Panc1 (cell line): Measurements from ENCODE around the gene SYT12. TPM values are rescaled to one million over a fixed set of nuclear protein-coding genes. Genes with fewer than 3 reads are reported as not detected.

ENCODE experiments used
- ATAC-seq: fragments of 200-7000 bp; cut with Tn5 transposase; 2 replicates; pipeline ENCODE4 v1.9.1; 2020; ENCODE audit warnings: mild to moderate bottlenecking, moderate library complexity
- BruUV-seq: library from RNA; stranded (reverse); fragments of 400-500 nt; replicated peaks from 2 replicates; lab custom pipeline; 2021; lab: Mats Ljungman, UMichigan
- CTCF ChIA-PET: fragments of 300-600 bp; sonication (Branson Sonifier 250); formaldehyde crosslinking; loops from one replicate; lab custom pipeline; 2022; ENCODE audit warnings: antibody characterized with exemption; lab: Charles Lee
- POLR2A ChIA-PET: fragments of 300-600 bp; sonication (Branson Sonifier 250); formaldehyde crosslinking; loops from one replicate; lab custom pipeline; 2022; ENCODE audit warnings: antibody characterized with exemption; lab: Charles Lee
- DNase-seq: peaks from one replicate; pipeline ENCODE4 v3.0.0-alpha.2; 2010; ENCODE audit warnings: low read depth, low spot score
- H3K27ac ChIP-seq: 2 replicates; pipeline ENCODE4 v1.5.1; 2011; ENCODE audit warnings: mild to moderate bottlenecking, low read length, inconsistent platforms
- H3K27me3 ChIP-seq: fragments of 200-500 bp; sonication (Bioruptor generic); 2 replicates; pipeline ENCODE4 v1.6.0; 2014; ENCODE audit warnings: low read length, inconsistent platforms; ENCODE audit not compliant: control insufficient read depth, insufficient read depth
- H3K36me3 ChIP-seq: fragments of 200-500 bp; sonication (Bioruptor generic); 2 replicates; pipeline ENCODE4 v1.5.1; 2014; ENCODE audit warnings: inconsistent platforms, mild to moderate bottlenecking, low read length, moderate library complexity; ENCODE audit not compliant: control insufficient read depth, insufficient read depth
- H3K4me1 ChIP-seq: 2 replicates; pipeline ENCODE4 v1.5.1; 2011; ENCODE audit warnings: inconsistent platforms, mild to moderate bottlenecking, low read length, moderate library complexity; ENCODE audit not compliant: control insufficient read depth, insufficient read depth
- H3K4me3 ChIP-seq, 2 experiments: 2 replicates each; pipeline ENCODE4 v1.5.1; 2011 to 2012; ENCODE audit warnings: low read depth in 2 of 2, low read length in 2 of 2, mild to moderate bottlenecking in 2 of 2, inconsistent platforms in 1 of 2, moderate library complexity in 1 of 2
- H3K9me3 ChIP-seq: fragments of 200-500 bp; sonication (Bioruptor generic); 2 replicates; pipeline ENCODE4 v1.5.1; 2014; ENCODE audit warnings: low read depth, mild to moderate bottlenecking, inconsistent platforms, low read length, moderate library complexity; ENCODE audit not compliant: control insufficient read depth, insufficient read depth
- POLR2AphosphoS5 ChIP-seq: IDR thresholded peaks from 2 replicates; pipeline ENCODE4 v1.6.1; 2012; ENCODE audit warnings: mild to moderate bottlenecking, low read depth, low read length, moderate library complexity
- SIN3A ChIP-seq: IDR thresholded peaks from 2 replicates; pipeline ENCODE4 v1.6.1; 2012; ENCODE audit warnings: low read depth, mild to moderate bottlenecking, low read length, moderate library complexity, borderline replicate concordance; ENCODE audit not compliant: insufficient read depth
- TCF7L2 ChIP-seq: IDR thresholded peaks from 2 replicates; pipeline ENCODE4 v1.6.1; 2011; ENCODE audit warnings: mild to moderate bottlenecking, low read depth, low read length, inconsistent platforms
- in situ Hi-C: cut with HindIII; loops from 2 replicates; pipeline ENCODE4 v1.10.0; 2016; ENCODE audit warnings: low sequenced_read_pairs, low pct_unique_long_range_greater_than_20kb
- intact Hi-C: fragments of 100-400 bp; cut with micrococcal nuclease; formaldehyde crosslinking; loops from one replicate; pipeline ENCODE4 v1.10.0; 2022; ENCODE audit not compliant: unreplicated experiment
- total RNA-seq: library from RNA; stranded (reverse); gene quantifications from one replicate; pipeline ENCODE4 v1.2.1, GENCODE V29; 2021; ENCODE audit not compliant: unreplicated experiment
- TF ChIP-seq, protein P1 (sequence below): fragments of 450-650 bp; IDR thresholded peaks from 2 replicates; pipeline ENCODE4 v1.5.1; 2017; ENCODE audit warnings: mild to moderate bottlenecking
- TF ChIP-seq, protein P2 (sequence below), 2 experiments: IDR thresholded peaks; 2 replicates each; pipeline ENCODE4 v1.6.1; 2011 to 2012; ENCODE audit warnings: low read depth in 2 of 2, control low read depth in 1 of 2, low read length in 1 of 2, mild to moderate bottlenecking in 1 of 2, moderate library complexity in 1 of 2; ENCODE audit not compliant: insufficient read depth in 1 of 2

SYT12 gene
- total RNA-seq, 1 experiment from 2014 or later = 0.62 TPM

DNA sequence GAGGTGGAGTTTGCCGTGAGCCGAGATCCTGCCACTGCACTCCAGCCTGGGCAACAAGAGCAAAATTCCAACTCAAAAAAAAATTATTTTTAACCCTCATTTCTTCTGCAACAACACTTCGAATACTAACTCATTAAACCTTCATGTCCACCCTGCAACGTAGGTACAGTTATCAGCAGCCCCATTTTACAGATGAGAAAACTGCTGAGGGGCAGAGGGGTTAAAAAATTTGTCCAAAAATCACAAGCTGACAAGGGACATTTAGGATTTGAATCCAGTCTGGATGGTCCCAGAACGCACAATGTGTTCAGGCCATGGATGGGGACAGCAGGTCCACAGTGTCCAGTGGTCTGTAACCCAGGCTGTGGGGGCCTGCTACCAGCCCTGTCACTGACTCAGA lies 62.7 kb downstream of the SYT12 start:
- Histone ChIP-seq H3K27me3 (no peaks in the 10 kb centered on the region), H3K27ac (no peak overlapping the region), H3K36me3 (no peaks in the 10 kb centered on the region), H3K4me1 (peaks cover 6% of the 10 kb centered on the region), H3K9me3 (no peaks in the 10 kb centered on the region), H3K4me3 (no peak overlapping the region)
- in situ Hi-C loops (no loop called here), intact Hi-C loops (no loop called here)
- ChIA-PET POLR2A (no interaction called here), CTCF (no interaction called here)
- ATAC-seq (no peak), DNase-seq (no peak)
- TF ChIP-seq, protein P1, sequence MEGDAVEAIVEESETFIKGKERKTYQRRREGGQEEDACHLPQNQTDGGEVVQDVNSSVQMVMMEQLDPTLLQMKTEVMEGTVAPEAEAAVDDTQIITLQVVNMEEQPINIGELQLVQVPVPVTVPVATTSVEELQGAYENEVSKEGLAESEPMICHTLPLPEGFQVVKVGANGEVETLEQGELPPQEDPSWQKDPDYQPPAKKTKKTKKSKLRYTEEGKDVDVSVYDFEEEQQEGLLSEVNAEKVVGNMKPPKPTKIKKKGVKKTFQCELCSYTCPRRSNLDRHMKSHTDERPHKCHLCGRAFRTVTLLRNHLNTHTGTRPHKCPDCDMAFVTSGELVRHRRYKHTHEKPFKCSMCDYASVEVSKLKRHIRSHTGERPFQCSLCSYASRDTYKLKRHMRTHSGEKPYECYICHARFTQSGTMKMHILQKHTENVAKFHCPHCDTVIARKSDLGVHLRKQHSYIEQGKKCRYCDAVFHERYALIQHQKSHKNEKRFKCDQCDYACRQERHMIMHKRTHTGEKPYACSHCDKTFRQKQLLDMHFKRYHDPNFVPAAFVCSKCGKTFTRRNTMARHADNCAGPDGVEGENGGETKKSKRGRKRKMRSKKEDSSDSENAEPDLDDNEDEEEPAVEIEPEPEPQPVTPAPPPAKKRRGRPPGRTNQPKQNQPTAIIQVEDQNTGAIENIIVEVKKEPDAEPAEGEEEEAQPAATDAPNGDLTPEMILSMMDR = no peak
- TF ChIP-seq, protein P2, sequence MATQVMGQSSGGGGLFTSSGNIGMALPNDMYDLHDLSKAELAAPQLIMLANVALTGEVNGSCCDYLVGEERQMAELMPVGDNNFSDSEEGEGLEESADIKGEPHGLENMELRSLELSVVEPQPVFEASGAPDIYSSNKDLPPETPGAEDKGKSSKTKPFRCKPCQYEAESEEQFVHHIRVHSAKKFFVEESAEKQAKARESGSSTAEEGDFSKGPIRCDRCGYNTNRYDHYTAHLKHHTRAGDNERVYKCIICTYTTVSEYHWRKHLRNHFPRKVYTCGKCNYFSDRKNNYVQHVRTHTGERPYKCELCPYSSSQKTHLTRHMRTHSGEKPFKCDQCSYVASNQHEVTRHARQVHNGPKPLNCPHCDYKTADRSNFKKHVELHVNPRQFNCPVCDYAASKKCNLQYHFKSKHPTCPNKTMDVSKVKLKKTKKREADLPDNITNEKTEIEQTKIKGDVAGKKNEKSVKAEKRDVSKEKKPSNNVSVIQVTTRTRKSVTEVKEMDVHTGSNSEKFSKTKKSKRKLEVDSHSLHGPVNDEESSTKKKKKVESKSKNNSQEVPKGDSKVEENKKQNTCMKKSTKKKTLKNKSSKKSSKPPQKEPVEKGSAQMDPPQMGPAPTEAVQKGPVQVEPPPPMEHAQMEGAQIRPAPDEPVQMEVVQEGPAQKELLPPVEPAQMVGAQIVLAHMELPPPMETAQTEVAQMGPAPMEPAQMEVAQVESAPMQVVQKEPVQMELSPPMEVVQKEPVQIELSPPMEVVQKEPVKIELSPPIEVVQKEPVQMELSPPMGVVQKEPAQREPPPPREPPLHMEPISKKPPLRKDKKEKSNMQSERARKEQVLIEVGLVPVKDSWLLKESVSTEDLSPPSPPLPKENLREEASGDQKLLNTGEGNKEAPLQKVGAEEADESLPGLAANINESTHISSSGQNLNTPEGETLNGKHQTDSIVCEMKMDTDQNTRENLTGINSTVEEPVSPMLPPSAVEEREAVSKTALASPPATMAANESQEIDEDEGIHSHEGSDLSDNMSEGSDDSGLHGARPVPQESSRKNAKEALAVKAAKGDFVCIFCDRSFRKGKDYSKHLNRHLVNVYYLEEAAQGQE (IDR thresholded peaks at IDR 0.05; ENCODE audit: insufficient read depth in 1 of 2, low read depth in 2 of 2, low read length in 1 of 2) = no peak
- TF ChIP-seq TCF7L2 (no peak), POLR2AphosphoS5 (no peak), SIN3A (no peak)
- no TSS peak for BruUV-seq

DNA sequence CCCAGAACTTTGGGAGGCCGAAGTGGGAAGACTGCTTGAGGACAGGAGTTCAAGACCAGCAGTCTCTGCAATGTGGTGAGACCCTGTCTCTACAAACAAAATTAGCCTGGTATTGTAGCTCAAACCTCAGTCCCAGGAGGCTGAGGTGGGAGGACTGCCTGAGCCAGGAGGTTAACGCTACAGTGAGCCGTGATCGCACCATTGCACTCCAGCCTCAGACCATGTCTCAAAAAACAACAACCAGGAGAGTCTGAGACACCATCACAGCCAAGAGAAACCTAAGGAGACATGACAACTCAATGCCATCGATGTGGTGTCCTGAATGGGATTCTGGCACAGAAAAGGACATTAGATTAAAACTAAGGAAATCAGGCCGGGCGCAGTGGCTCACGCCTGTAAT lies 67.8 kb downstream of the SYT12 start:
- Histone ChIP-seq H3K27ac (no peak overlapping the region), H3K4me3 (no peak overlapping the region), H3K9me3 (no peaks in the 10 kb centered on the region), H3K27me3 (no peaks in the 10 kb centered on the region), H3K36me3 (no peaks in the 10 kb centered on the region), H3K4me1 (no peaks in the 10 kb centered on the region)
- DNase-seq (no peak), ATAC-seq (no peak)
- intact Hi-C loops (loop anchor here (10.0 kb wide), 1 partner anchor 224 kb away; no protein-coding TSS in a partner anchor), in situ Hi-C loops (no loop called here)
- TF ChIP-seq, protein P2 (IDR thresholded peaks at IDR 0.05; ENCODE audit: insufficient read depth in 1 of 2, low read depth in 2 of 2, low read length in 1 of 2) = no peak
- TF ChIP-seq, protein P1 = no peak
- TF ChIP-seq SIN3A (no peak), POLR2AphosphoS5 (no peak), TCF7L2 (no peak)
- CTCF ChIA-PET = no interaction called here
- no TSS peak for BruUV-seq
- POLR2A ChIA-PET = no interaction called here
